GM23338 (cell line): ENCODE measurements around the gene SERPING1. TPM values are rescaled to one million over a fixed set of nuclear protein-coding genes. Genes with fewer than 3 reads are reported as not detected.

Experiments
- ATAC-seq: fragments of 200-7000 bp; cut with Tn5 transposase; 3 replicates; pipeline ENCODE4 v1.9.1; 2020
- DNase-seq: peaks from one replicate; pipeline ENCODE4 v3.0.0-alpha.2; 2015; ENCODE audit warnings: low spot score
- H2AFZ ChIP-seq: fragments of 200-600 bp; sonication (generic); 2 replicates; pipeline ENCODE4 v1.8.0; 2016; ENCODE audit warnings: antibody characterized with exemption, mild to moderate bottlenecking, moderate library complexity
- H3F3A ChIP-seq: fragments of 200-600 bp; sonication (generic); replicated peaks from 2 replicates; pipeline ENCODE4 v1.8.0; 2017; ENCODE audit warnings: antibody characterized with exemption, mixed run types, low read depth
- H3K27ac ChIP-seq: fragments of 200-600 bp; sonication (generic); 2 replicates; pipeline ENCODE4 v1.6.1; 2016; ENCODE audit warnings: low read depth
- H3K27me3 ChIP-seq: fragments of 200-600 bp; sonication (generic); 2 replicates; pipeline ENCODE4 v1.8.0; 2016; ENCODE audit warnings: mild to moderate bottlenecking, mixed run types, moderate library complexity; ENCODE audit not compliant: insufficient read depth
- H3K36me3 ChIP-seq: fragments of 200-600 bp; sonication (generic); 2 replicates; pipeline ENCODE4 v1.8.0; 2016; ENCODE audit warnings: mild to moderate bottlenecking; ENCODE audit not compliant: insufficient read depth
- H3K4me1 ChIP-seq: fragments of 200-600 bp; sonication (generic); 2 replicates; pipeline ENCODE4 v1.8.0; 2016; ENCODE audit warnings: mild to moderate bottlenecking, moderate library complexity; ENCODE audit not compliant: insufficient read depth
- H3K4me2 ChIP-seq: fragments of 200-600 bp; sonication (generic); 2 replicates; pipeline ENCODE4 v1.7.1; 2017; ENCODE audit warnings: mixed run types
- H3K4me3 ChIP-seq: fragments of 200-600 bp; sonication (generic); 2 replicates; pipeline ENCODE4 v1.6.1; 2016; ENCODE audit warnings: mixed run types
- H3K79me2 ChIP-seq: fragments of 200-600 bp; sonication (generic); replicated peaks from 2 replicates; pipeline ENCODE4 v1.8.0; 2017; ENCODE audit warnings: mild to moderate bottlenecking; ENCODE audit not compliant: insufficient read depth
- H3K9me2 ChIP-seq: fragments of 200-600 bp; sonication (generic); 2 replicates; pipeline ENCODE4 v1.8.0; 2017; ENCODE audit not compliant: insufficient read depth
- H4K20me1 ChIP-seq: fragments of 200-600 bp; sonication (generic); replicated peaks from 2 replicates; pipeline ENCODE4 v1.8.0; 2017; ENCODE audit warnings: mild to moderate bottlenecking; ENCODE audit not compliant: insufficient read depth
- H3K27ac Mint-ChIP-seq: 2 replicates; pipeline ENCODE4 v1.8.0; 2020; ENCODE audit warnings: inconsistent platforms, mild to moderate bottlenecking, moderate library complexity, mixed read lengths
- H3K27me3 Mint-ChIP-seq: 3 replicates; pipeline ENCODE4 v1.8.0; 2022; ENCODE audit warnings: low read depth, mild to moderate bottlenecking, moderate library complexity, mixed read lengths, inconsistent platforms; ENCODE audit not compliant: insufficient read depth, poor library complexity
- H3K36me3 Mint-ChIP-seq: 3 replicates; pipeline ENCODE4 v1.8.0; 2021; ENCODE audit warnings: low read depth, mild to moderate bottlenecking, inconsistent platforms, moderate library complexity, mixed read lengths
- H3K4me1 Mint-ChIP-seq: 3 replicates; pipeline ENCODE4 v1.8.0; 2020; ENCODE audit warnings: mild to moderate bottlenecking, inconsistent platforms, mixed read lengths
- H3K4me3 Mint-ChIP-seq: 3 replicates; pipeline ENCODE4 v1.8.0; 2021; ENCODE audit warnings: moderate library complexity, mild to moderate bottlenecking, inconsistent platforms, mixed read lengths
- H3K9me3 Mint-ChIP-seq: 3 replicates; pipeline ENCODE4 v1.8.0; 2020; ENCODE audit warnings: moderate library complexity, mild to moderate bottlenecking, inconsistent platforms, mixed read lengths
- CREB1 ChIP-seq: fragments of 250-450 bp; sonication (Bioruptor Pico); IDR thresholded peaks from 2 replicates; pipeline ENCODE4 v1.5.0; 2020; ENCODE audit warnings: low read depth, mild to moderate bottlenecking, moderate library complexity
- CTCF ChIP-seq, 2 experiments: fragments of 200-600 bp in 1 of 2; sonication (generic) in 1 of 2; conservative IDR thresholded peaks; 2 replicates each; pipeline versions ENCODE4 v1.5.1 to v1.6.1; 2016 to 2017; ENCODE audit warnings: antibody characterized with exemption in 2 of 2, low read depth in 2 of 2, mild to moderate bottlenecking in 2 of 2, moderate library complexity in 1 of 2
- EZH2phosphoT487 ChIP-seq: fragments of 200-600 bp; sonication (generic); IDR thresholded peaks from one replicate; pipeline ENCODE4 v1.8.1; 2018; ENCODE audit warnings: antibody characterized with exemption; ENCODE audit not compliant: unreplicated experiment
- JUNB ChIP-seq: IDR thresholded peaks from one replicate; pipeline ENCODE4 v1.6.1; 2016; ENCODE audit warnings: antibody characterized with exemption; ENCODE audit not compliant: unreplicated experiment
- NANOG ChIP-seq: IDR thresholded peaks from 2 replicates; pipeline ENCODE4 v1.6.1; 2016; ENCODE audit warnings: antibody characterized with exemption, borderline replicate concordance
- REST ChIP-seq: IDR thresholded peaks from one replicate; pipeline ENCODE4 v1.6.1; 2018; ENCODE audit warnings: antibody characterized with exemption; ENCODE audit not compliant: unreplicated experiment
- STAT1 ChIP-seq: IDR thresholded peaks from one replicate; pipeline ENCODE4 v1.6.1; 2016; ENCODE audit warnings: antibody characterized with exemption; ENCODE audit not compliant: unreplicated experiment
- ZNF114 ChIP-seq: fragments of 250-450 bp; sonication (Bioruptor Pico); IDR thresholded peaks from 2 replicates; pipeline ENCODE4 v1.5.0; 2020; ENCODE audit warnings: mild to moderate bottlenecking, moderate library complexity
- ZNF331 ChIP-seq: fragments of 250-450 bp; sonication (Bioruptor Pico); IDR thresholded peaks from 2 replicates; pipeline ENCODE4 v1.5.0; 2020; ENCODE audit warnings: low read depth, mild to moderate bottlenecking, moderate library complexity
- polyA plus RNA-seq: library from polyadenylated mRNA; unstranded; fragments of >200 nt; fragmentation: Nextera tagmentation; extraction: Ambion mirVana; gene quantifications from 2 replicates; pipeline ENCODE4 v1.2.1, GENCODE V29; 2016
- total RNA-seq: library from RNA; depleted of rRNA; stranded (reverse); fragments of >200 nt; shearing (Covaris generic); gene quantifications from 2 replicates; pipeline ENCODE4 v1.2.3, GENCODE V29; 2014

The SERPING1 gene
- total and polyA plus RNA-seq, 2 experiments from 2014 or later, result 42.3 to 54.7 TPM

- TF ChIP-seq CTCF (conservative IDR thresholded peaks at IDR 0.05; ENCODE audit: low read depth in 2 of 2) (no peak), REST (no peak), CREB1 (CRISPR knock-in tag) (no peak), ZNF114 (CRISPR knock-in tag) (no peak), EZH2phosphoT487 (no peak), STAT1 (no peak), JUNB (no peak)
Observed at GRCh38 chr11:57566005-57566904, 31.2 kb upstream of the SERPING1 start (continued).

- peaks cover 16% of the 10 kb centered on the region for H3F3A ChIP-seq
- no peaks in the 10 kb centered on the region; the same call in 2 of the 3 replicates for H3K36me3 Mint-ChIP-seq
- no peak overlapping the region for H3K27ac Mint-ChIP-seq
- peak overlapping the region; percentile 86 for H3K4me3 Mint-ChIP-seq
- ATAC-seq (no peak), DNase-seq (no peak)
- no peaks in the 10 kb centered on the region for H3K9me3 Mint-ChIP-seq
- H2AFZ ChIP-seq, result peak overlapping the region; percentile 94
- H3K4me1 ChIP-seq, result peaks cover 23% of the 10 kb centered on the region
- H3K9me2 ChIP-seq, result no peaks in the 10 kb centered on the region
- peak overlapping the region; percentile 96 for H3K4me3 ChIP-seq
- H3K36me3 ChIP-seq, result no peaks in the 10 kb centered on the region
- H3K27ac ChIP-seq, result no peak overlapping the region
- peak overlapping the region; percentile 97 for H3K4me2 ChIP-seq
- no peaks in the 10 kb centered on the region for H3K27me3 ChIP-seq
- H3K27me3 Mint-ChIP-seq, result peaks cover 10% of the 10 kb centered on the region
- peaks cover 21% of the 10 kb centered on the region for H3K79me2 ChIP-seq
- peaks cover 32% of the 10 kb centered on the region for H3K4me1 Mint-ChIP-seq
- H4K20me1 ChIP-seq, result no peaks in the 10 kb centered on the region
- TF ChIP-seq STAT1 (no peak), EZH2phosphoT487 (no peak), REST (no peak), ZNF331 (CRISPR knock-in tag) (no peak), NANOG (no peak)
Observed at GRCh38 chr11:57566905-57567514, 30.5 kb upstream of the SERPING1 start.
